Stimulated activated naive CD8-positive, alpha-beta T cell treated with anti-CD3 and anti-CD28 coated beads, Interleukin-15, amount 100 ng/mL, for 72 hours (primary cell): ENCODE results near the gene NCBP2L.
"Not testable (repeated sequence)": the region's sequence is repeated elsewhere in the genome, so short reads cannot be mapped to it uniquely, and the experiment has no call there.

Source experiments
- ATAC-seq: fragments of 150-1000 bp; cut with Tn5 transposase; 2 replicates; pipeline ENCODE4 v1.10.0; 2021; ENCODE audit warnings: mild to moderate bottlenecking, moderate library complexity
- DNase-seq, 2 donors: peaks; one replicate each; pipeline ENCODE4 v3.0.0; 2021 to 2022
- H3K27ac Mint-ChIP-seq, 2 donors: one replicate each; pipeline ENCODE4 v1.8.0; 2022; ENCODE audit warnings: mild to moderate bottlenecking in 2 of 2, mixed read lengths in 2 of 2, moderate library complexity in 2 of 2
- H3K27me3 Mint-ChIP-seq: one replicate; pipeline ENCODE4 v1.8.0; 2022; ENCODE audit warnings: mixed read lengths
- H3K4me1 Mint-ChIP-seq: one replicate; pipeline ENCODE4 v1.8.0; 2022; ENCODE audit warnings: mild to moderate bottlenecking, mixed read lengths
- H3K4me3 Mint-ChIP-seq, 2 donors: one replicate each; pipeline ENCODE4 v1.8.0; 2022; ENCODE audit warnings: mild to moderate bottlenecking in 2 of 2, mixed read lengths in 2 of 2, moderate library complexity in 1 of 2
- H3K9me3 Mint-ChIP-seq, 2 donors: one replicate each; pipeline ENCODE4 v1.8.0; 2022; ENCODE audit warnings: mixed read lengths in 2 of 2

Gene NCBP2L

DNA sequence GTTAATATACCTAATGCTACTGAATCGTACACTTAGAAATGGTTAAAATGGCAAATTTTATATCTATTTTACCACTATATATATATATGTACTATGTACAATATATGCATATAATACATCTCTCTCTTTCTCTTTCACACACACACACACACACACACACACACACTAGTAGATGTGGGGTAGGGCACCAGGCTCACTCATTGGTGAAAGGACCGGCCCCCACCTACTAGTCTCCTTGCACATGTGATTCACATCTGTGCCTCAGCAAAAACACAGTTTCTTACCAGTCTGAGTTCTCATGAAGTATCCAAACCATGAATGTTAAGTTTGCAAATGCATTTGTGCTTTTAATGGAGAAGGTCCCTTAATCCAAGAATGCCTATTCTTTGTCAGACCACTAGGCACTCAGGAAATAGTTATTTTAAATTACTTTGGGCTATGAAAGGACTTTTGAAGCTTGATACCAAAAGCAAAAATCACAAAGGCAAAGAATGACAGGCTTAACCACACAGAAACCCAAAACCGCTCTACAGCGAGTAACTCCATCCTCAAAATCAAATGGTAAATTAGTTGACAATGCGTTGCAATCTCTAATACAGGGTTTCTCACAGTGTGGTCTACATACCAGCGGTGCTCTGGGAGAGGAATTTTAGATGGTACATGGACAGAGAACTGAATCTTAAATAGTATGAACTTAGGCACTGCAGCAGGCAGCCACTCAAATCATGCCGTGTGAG lies 7.8 kb upstream of the NCBP2L start:
- no peak overlapping the region for H3K27ac Mint-ChIP-seq

GRCh38 chrX:107773206-107773605 lies 4.3 kb upstream of the NCBP2L start:
- no peak overlapping the region for H3K4me3 Mint-ChIP-seq
- no peak overlapping the region for H3K27ac Mint-ChIP-seq
- DNase-seq (no peak), ATAC-seq (no peak)
- H3K9me3 Mint-ChIP-seq: no peaks in the 10 kb centered on the region
- no peaks in the 10 kb centered on the region for H3K27me3 Mint-ChIP-seq
- peaks cover 33% of the 10 kb centered on the region for H3K4me1 Mint-ChIP-seq

More for the DNA sequence above, 7.8 kb upstream of the NCBP2L start:
- no peak overlapping the region for H3K4me3 Mint-ChIP-seq
- peaks cover 22% of the 10 kb centered on the region for H3K4me1 Mint-ChIP-seq
- H3K27me3 Mint-ChIP-seq: no peaks in the 10 kb centered on the region
- ATAC-seq (no peak), DNase-seq (no peak)
- no peaks in the 10 kb centered on the region for H3K9me3 Mint-ChIP-seq

DNA sequence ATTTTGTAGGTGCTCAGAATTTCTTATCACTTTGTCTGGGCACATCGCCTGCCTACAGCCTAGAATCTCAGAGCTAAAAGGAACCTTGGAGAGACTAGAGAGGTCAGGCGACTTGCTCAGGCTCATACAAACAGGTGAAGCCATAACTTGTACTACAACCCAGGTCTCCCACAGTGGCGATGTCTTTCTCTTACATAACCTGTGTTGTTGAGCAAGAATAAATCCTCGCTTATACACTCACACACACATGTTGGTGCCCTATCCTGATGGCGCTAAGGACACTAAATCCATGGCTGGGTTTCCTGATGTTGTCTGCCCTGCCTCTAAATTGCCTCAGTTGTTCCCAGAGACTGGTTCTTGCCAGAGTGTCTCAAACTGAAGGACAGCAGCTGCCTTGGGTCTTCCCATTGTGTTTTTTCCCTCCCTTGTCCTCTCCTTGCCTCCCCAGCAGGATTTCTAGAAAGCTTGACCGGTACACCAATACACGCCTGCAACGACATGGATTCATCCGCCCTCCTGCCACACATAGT lies 3.6 kb upstream of the NCBP2L start:
- Mint-ChIP-seq H3K27me3 (no peaks in the 10 kb centered on the region), H3K27ac (no peak overlapping the region), H3K9me3 (no peaks in the 10 kb centered on the region), H3K4me3 (no peak overlapping the region), H3K4me1 (peaks cover 33% of the 10 kb centered on the region)
- no peak for DNase-seq
- ATAC-seq: no peak

DNA sequence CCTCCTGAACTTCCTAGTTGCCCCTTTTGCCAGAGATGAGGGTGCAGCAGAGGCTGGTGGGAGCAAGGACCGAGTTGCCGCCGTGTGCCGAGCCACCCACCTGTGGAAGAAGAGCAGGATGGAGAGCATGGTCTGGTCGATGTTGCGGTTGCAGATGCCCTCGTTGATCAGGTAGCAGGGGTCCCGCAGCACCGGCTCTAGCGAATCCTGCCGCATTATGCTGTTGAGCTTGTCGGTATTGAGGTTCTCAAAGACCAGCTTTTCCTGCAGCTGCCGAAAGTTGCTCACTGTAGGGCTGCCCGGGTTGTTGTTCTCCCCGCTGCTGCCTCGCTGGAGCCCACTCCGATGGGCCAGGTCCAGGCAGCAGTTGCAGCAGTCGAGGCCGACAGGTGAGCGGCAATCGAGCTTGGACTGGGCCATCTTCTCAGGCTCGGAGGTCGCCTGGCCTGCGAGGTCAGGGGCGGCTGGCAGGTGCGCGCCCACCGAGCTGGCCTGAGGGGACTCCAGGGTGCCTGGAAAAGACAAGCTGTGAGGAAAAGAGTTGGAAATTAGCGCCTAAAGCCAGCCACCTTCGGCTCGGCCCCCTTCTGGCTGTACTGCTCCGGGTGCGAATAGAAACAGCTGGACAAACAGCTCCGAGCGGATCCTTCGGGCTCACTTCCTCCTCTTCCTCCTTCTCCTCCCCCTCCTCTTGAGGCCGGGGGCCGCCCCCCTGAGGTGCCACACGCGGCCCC lies 2.4 kb upstream of the NCBP2L start:
- peak overlapping the region; percentile 94 to 95 for H3K4me3 Mint-ChIP-seq
- no peaks in the 10 kb centered on the region for H3K27me3 Mint-ChIP-seq
- ATAC-seq (peak; percentile 19), DNase-seq (peak; percentile 4 to 11)
- peaks cover 27% of the 10 kb centered on the region for H3K4me1 Mint-ChIP-seq
- no peaks in the 10 kb centered on the region for H3K9me3 Mint-ChIP-seq
- no peak overlapping the region for H3K27ac Mint-ChIP-seq

DNA sequence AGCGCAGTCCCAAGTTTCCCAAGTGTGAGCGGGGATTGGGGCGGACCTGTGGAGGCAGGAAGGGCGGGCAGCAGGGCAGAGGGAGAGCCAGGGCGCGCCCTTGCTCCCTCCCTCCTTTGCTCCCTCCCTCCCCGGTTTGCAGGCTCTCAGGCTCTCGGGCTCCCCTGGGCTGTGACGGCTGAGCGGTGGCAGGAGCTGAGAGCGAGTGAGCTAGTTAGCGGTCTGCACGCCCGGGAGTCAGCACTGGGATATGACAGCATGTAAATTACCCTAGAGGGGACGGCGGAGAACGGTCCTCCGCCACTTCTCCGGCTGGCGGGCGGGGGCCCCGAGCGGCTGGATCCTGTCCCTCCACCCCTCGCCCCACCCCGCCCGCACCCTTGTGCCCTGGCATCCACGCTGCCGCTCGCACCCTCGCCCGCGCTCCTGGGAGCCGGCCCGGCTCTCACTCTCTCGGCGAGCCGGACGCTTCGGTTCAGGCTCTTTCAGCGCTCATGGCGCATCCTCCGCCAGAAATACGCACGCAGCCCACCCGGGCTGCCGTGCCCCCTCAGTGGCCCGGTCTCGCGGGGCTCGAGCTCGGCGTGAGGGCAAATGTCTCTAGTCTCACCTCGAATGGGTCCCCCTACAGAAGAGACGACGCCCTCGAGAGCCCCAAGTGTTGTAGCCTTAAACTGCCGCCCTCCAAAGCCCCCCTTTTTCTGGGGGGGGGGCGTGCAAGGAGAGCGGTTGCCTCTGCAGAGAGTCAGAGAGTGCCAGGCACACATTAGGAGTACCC lies 1.6 kb upstream of the NCBP2L start, which contains the start of gene TSC22D3:
Gene TSC22D3 (minus strand): TSS at position 54 of the 778 bp plus-strand sequence. CDS start 368 bp downstream, outside the sequence.
- Mint-ChIP-seq H3K27ac (peak within 1 kb of the TSS; percentile 86 to 97), H3K4me1 (peaks cover 21% of the 10 kb centered on the region), H3K4me3 (peak within 1 kb of the TSS; percentile 94 to 95), H3K27me3 (no peaks in the 10 kb centered on the region), H3K9me3 (no peaks in the 10 kb centered on the region)
- DNase-seq: peak; percentile 47 to 63
- ATAC-seq: peak; percentile 89

GRCh38 chrX:107776649-107777535 lies 641 bp upstream of the NCBP2L start:
- peak; percentile 68 to 76 for DNase-seq
- H3K4me1 Mint-ChIP-seq: peaks cover 21% of the 10 kb centered on the region
- no peaks in the 10 kb centered on the region for H3K9me3 Mint-ChIP-seq
- peak overlapping the region; percentile 86 to 97 for H3K27ac Mint-ChIP-seq
- peak overlapping the region; percentile 94 to 95 for H3K4me3 Mint-ChIP-seq
- ATAC-seq: peak; percentile 81
- no peaks in the 10 kb centered on the region for H3K27me3 Mint-ChIP-seq

GRCh38 chrX:107780525-107780924 lies 3.0 kb downstream of the NCBP2L start:
- DNase-seq (no peak), ATAC-seq (no peak)
- no peaks in the 10 kb centered on the region for H3K9me3 Mint-ChIP-seq
- H3K4me3 Mint-ChIP-seq: no peak overlapping the region
- no peaks in the 10 kb centered on the region for H3K27me3 Mint-ChIP-seq
- no peak overlapping the region for H3K27ac Mint-ChIP-seq
- peaks cover 15% of the 10 kb centered on the region for H3K4me1 Mint-ChIP-seq

- H3K9me3 Mint-ChIP-seq: no peaks in the 10 kb centered on the region
- H3K4me3 Mint-ChIP-seq: no peak overlapping the region
- no peak for DNase-seq
- peaks cover 6% of the 10 kb centered on the region for H3K27me3 Mint-ChIP-seq
- H3K4me1 Mint-ChIP-seq: no peaks in the 10 kb centered on the region
- ATAC-seq: no peak
- no peak overlapping the region for H3K27ac Mint-ChIP-seq
Observed at GRCh38 chrX:107787827-107788226, 10.3 kb downstream of the NCBP2L start.

DNA sequence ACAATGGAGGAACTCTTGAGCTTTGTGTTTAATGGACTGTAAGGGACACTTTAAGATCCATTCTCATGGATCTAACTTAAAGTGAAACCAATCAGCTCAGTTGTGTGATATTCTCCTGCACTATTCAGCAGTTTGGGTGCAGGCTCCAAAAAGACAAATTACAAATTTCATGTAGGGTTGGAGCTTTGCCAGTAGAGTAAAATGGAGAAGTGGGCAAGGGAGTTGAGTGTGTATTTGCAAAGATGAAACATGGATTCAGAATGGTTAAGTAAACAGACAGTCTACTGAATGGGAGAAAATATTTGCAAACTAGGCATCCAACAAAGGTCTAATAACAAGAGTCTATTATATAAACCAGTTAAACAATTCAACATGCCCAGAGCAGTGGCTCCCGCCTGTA lies 26.9 kb downstream of the NCBP2L start:
- no peak overlapping the region for H3K4me3 Mint-ChIP-seq
- H3K27ac Mint-ChIP-seq: no peak overlapping the region
- no peaks in the 10 kb centered on the region for H3K27me3 Mint-ChIP-seq
- H3K9me3 Mint-ChIP-seq: no peaks in the 10 kb centered on the region
- DNase-seq: no peak
- H3K4me1 Mint-ChIP-seq: no peaks in the 10 kb centered on the region
- ATAC-seq: no peak

DNA sequence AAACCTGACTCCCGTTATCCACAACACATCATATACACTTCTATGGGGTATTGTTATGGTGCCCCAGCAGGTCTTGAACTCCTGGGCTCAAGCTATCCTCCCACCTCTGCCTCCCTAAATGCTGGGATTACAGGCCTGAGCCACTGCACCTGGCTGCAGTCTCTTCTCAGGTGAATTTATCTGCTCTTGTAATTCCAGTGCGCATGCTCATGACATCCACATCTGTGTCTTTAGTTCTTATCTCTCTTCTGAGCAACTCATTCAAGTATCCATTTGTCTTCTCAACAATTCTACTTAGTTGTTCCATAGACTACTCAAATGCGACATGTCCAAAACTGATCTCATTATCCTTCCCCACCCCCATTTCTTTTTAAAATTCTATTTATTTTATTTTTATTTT lies 27.6 kb downstream of the NCBP2L start:
- ATAC-seq (no peak), DNase-seq (no peak)
- Mint-ChIP-seq H3K9me3 (no peaks in the 10 kb centered on the region), H3K4me3 (no peak overlapping the region), H3K27ac (no peak overlapping the region), H3K4me1 (no peaks in the 10 kb centered on the region), H3K27me3 (no peaks in the 10 kb centered on the region)

DNA sequence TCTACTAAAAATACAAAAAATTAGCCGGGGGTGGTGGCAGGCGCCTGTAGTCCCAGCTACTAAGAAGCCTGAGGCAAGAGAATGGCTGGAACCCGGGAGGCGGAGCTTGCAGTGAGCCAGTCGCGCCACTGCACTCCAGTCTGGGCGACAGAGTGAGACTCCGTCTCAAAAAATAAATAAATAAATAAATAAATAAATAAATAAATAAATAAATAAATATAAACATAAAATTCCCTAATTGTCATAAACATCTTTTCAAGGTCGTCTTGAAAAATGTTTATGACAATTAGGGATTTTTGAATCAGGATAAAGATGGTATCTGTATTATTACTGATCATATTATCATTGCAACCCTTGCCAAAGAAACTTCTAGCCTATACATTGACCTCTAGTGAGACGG lies 32.5 kb downstream of the NCBP2L start:
- H3K27me3 Mint-ChIP-seq, H3K27ac Mint-ChIP-seq, ATAC-seq, H3K4me1 Mint-ChIP-seq, DNase-seq, H3K4me3 Mint-ChIP-seq, H3K9me3 Mint-ChIP-seq: not testable (repeated sequence)

- Mint-ChIP-seq H3K4me1 (peaks cover 7% of the 10 kb centered on the region), H3K27ac (no peak overlapping the region), H3K4me3 (no peak overlapping the region), H3K27me3 (no peaks in the 10 kb centered on the region), H3K9me3 (peaks cover 8% of the 10 kb centered on the region in 2 donors)
- ATAC-seq (no peak), DNase-seq (no peak)
Observed at GRCh38 chrX:107818900-107819521, 41.5 kb downstream of the NCBP2L start.

GRCh38 chrX:107823042-107823441 lies 45.5 kb downstream of the NCBP2L start:
- Mint-ChIP-seq H3K4me3 (no peak overlapping the region), H3K4me1 (peaks cover 37% of the 10 kb centered on the region), H3K27ac (no peak overlapping the region), H3K27me3 (no peaks in the 10 kb centered on the region), H3K9me3 (peaks cover 8% of the 10 kb centered on the region in 2 donors)
- ATAC-seq: no peak
- DNase-seq: no peak

GRCh38 chrX:107823456-107823855 lies 45.9 kb downstream of the NCBP2L start:
- Mint-ChIP-seq H3K27me3 (no peaks in the 10 kb centered on the region), H3K4me3 (peak overlapping the region; percentile 10 to 53), H3K4me1 (peaks cover 40% of the 10 kb centered on the region), H3K27ac (no peak overlapping the region), H3K9me3 (peaks cover 8% of the 10 kb centered on the region in 2 donors)
- DNase-seq (no peak), ATAC-seq (no peak)
